NCI-H1105 (cell line): Measurements from ENCODE around the gene TRPM3.
A peak's percentile ranks its signal among the peaks of the same experiment; 100 is the strongest.

ENCODE experiments used
- DNase-seq: peaks from one replicate; lab custom pipeline; 2025; lab: John Stamatoyannopoulos, UW

The TRPM3 gene

GRCh38 chr9:70609542-70610286 is 511.7 kb downstream of the TRPM3 start:
- DNase-seq = no peak

GRCh38 chr9:70609011-70609410 is 512.4 kb downstream of the TRPM3 start:
- DNase-seq = no peak

- DNase-seq = no peak
Measured at GRCh38 chr9:70607926-70608325, 513.5 kb downstream of the TRPM3 start.

GRCh38 chr9:70607329-70607728 is 514.1 kb downstream of the TRPM3 start:
- DNase-seq = no peak

GRCh38 chr9:70603020-70603411 is 518.4 kb downstream of the TRPM3 start:
- DNase-seq = no peak

DNA sequence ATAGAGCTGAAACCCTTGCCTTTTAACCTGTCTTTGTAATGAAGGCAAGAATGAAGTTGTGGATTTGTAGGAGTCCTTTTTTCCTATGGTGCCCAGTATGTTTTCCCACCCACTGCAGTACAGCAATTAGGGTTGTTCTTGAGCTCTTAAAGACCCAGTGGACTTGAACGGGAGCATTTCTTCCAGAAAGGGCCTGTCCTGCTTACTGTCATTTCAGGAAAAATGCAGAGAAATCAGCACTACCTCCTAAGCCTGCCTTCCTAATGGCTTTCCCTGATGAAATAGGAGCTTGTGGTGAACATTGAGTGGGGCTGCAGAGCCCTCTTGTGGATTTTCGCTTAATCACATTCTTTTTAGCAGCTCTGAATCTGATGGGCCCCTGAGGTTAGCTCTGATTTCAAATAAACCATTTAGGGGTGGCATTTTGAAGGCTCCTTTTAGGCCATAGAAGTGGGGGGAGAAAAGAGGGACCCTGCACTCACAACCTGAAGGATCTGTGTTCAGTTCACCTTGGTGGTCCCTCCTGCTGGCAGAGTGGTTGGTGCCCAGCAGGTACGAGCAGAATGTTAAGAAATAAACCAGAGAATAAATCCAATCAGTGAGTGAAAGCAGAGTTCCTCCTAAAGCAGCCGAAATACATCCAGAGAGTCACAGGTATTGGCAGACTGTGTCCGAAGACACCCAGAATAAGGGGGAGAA is 519.0 kb downstream of the TRPM3 start:
- DNase-seq = peak; percentile 67

DNA sequence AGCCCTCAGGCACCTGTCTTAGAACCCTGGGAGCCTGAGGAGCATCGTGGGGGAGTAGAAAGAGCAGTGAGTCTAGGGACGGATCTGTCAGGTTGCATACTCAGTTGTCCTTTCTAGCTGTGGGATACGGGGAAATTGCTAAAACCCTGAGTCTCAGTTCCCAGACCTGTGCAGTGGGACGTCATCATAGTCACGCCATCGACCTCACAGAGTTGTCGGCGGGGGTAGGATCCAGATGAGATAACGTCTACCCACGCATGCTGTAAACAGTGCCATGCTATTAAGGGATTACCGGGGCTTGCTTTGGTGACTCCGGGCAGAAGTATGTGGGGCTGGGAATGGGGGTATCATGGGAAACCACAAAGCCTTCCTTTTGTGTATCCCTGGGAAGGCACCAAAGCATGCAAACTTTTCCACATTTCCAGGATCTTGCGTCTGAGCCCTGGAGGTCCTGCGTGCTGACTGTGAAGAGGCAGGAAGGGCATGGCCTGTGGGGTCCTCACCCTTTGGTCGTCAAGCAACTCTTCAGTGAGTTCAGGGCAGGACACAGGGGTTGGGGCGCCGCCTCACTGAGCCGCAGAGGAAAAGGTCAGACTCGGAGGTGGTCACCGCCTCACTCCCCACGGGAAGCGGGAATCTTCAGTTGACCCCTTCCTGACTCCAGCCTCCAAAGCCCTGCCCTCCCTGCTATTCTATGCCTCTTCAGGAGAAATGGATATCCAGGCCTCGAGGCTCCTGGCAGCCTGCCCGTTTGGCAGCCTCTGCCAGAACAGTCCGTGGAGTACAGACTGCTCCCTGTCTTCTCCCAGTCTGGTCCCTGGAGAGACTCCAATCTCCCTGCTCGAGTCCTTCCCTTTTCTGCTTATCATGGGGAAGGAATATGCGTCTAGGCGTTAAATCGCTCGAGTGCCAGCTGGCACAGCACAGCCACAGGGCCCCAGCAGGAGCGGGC is 520.1 kb downstream of the TRPM3 start:
- DNase-seq = peak; percentile 96

- no peak for DNase-seq
Measured at GRCh38 chr9:70600506-70600905, 520.9 kb downstream of the TRPM3 start.

DNA sequence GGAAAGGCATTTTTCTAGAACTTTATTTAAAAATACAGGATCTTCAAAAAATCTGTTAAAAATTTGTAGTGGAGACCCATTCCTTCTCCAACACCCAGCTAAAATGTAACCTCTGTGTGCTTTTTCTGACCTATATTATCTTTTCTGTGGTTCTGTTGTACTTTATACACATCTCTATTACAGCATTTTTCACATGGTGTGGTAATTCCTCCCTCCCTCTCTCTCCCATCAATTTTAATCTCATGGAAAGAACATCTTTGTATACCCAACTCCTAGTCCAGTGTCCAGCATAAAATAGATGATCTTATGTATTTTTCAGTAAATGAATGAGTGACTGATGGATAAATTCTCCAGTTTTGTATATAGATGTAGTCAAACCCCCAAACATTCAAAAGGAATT is 523.5 kb downstream of the TRPM3 start:
- no peak for DNase-seq

- DNase-seq = no peak
Measured at GRCh38 chr9:70595211-70595610, 526.2 kb downstream of the TRPM3 start.

GRCh38 chr9:70594386-70594944 is 527.0 kb downstream of the TRPM3 start:
- DNase-seq = no peak

DNA sequence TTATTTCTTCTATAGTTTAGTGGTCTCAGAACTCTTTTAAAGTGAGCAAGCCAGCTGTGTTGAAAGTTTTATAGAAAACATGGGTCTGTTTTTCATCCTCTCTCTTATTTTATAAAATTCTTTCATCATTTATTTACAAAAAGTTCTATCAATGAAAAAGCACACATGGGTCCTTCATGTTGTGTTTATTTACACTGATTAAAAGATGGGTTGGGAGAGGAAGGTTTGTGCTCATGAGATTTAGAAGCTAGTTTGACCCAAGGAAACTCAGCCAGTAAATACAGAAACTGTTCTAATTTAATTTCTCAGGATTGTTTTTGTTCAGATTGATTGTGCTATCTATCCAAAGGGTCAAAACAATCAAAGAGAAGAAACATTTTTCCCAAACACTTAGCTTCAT is 528.2 kb downstream of the TRPM3 start:
- DNase-seq = no peak

- DNase-seq = no peak
Measured at GRCh38 chr9:70590315-70590677, 531.1 kb downstream of the TRPM3 start.

GRCh38 chr9:70589571-70590314 is 531.7 kb downstream of the TRPM3 start:
- no peak for DNase-seq

- no peak for DNase-seq
Measured at GRCh38 chr9:70588999-70589398, 532.4 kb downstream of the TRPM3 start.

GRCh38 chr9:70588381-70588780 is 533.0 kb downstream of the TRPM3 start:
- no peak for DNase-seq

- no peak for DNase-seq
Measured at GRCh38 chr9:70587201-70587600, 534.2 kb downstream of the TRPM3 start.

DNA sequence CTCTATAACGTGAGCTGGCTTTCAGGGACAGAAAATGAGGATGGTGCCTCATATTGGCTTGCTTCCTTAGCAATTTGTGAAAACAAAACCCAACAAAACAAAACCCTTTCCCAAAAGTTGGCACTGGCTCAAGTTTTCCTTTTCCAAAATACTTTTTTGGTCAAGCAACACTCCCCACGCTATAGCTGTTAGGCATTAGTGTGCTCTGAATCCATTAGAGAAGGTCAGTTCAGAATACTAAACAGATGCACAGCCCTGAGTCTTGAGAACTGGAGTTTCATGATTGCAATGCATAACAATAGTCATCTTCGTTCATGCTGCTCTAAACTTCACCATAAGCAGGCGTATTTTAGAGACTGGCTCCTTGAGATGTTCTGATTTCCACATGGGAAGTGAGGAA is 534.9 kb downstream of the TRPM3 start:
- no peak for DNase-seq

- no peak for DNase-seq
Measured at GRCh38 chr9:70581955-70582350, 539.5 kb downstream of the TRPM3 start.

GRCh38 chr9:70581214-70581954 is 540.0 kb downstream of the TRPM3 start:
- DNase-seq = no peak
